GM19238 (cell line): ENCODE measurements around the gene ATP6AP1.
"Not testable (repeated sequence)": the region's sequence is repeated elsewhere in the genome, so short reads cannot be mapped to it uniquely, and the experiment has no call there.

Experiments
- DNase-seq: peaks from one replicate; pipeline ENCODE4 v3.0.0; 2011; ENCODE audit warnings: low spot score; ENCODE audit not compliant: insufficient read length

ATP6AP1 gene

DNA sequence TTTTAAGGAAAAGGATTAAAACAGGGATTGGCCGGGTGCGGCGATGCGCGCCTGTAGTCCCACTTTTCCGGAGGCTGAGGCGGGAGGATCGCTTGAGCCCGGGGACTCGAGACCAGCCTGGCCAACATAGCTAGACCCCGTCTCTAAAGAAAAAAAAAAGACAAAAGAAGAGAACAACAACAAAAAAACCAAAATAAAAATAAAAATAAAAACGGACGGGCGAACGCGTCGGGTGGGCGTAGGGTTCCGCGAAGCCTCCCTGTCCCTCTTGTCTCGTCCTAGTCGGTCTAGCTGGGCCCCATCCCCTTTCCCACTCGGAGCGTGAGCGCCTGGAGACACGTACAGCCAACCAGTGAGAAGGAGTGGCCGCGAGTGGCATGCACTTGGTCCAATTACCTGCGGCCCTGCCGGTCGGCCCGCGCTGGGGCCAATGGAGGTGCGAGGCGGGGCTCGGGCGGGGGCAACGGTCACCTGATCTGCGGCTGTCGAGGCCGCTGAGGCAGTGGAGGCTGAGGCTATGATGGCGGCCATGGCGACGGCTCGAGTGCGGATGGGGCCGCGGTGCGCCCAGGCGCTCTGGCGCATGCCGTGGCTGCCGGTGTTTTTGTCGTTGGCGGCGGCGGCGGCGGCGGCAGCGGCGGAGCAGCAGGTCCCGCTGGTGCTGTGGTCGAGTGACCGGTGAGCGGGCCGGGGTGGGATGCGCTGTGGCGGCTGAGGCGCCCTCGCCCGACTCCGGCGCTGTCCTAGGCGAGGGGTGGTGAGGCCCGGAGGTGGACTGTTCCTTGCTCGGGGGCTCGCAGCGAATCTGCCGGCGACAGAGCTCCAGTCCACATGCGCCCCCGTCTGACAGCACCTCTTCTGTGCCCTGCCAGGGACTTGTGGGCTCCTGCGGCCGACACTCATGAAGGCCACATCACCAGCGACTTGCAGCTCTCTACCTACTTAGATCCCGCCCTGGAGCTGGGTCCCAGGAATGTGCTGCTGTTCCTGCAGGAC is at the start of gene ATP6AP1:
Gene ATP6AP1, plus strand, starts transcription at position 502 of the 996 bp plus-strand sequence. Its CDS starts 16 bp downstream, at position 518.
- DNase-seq, result peak; percentile 91

GRCh38 chrX:154378799-154379568 is 49.5 kb upstream of the ATP6AP1 start, which contains the start of gene EMD:
TSS of gene EMD (plus strand) at chrX:154379295. CDS start at chrX:154379485, 190 bp downstream.
- peak; percentile 85 for DNase-seq

- DNase-seq, result no peak
Measured at GRCh38 chrX:154379569-154379951, 48.9 kb upstream of the ATP6AP1 start.

DNA sequence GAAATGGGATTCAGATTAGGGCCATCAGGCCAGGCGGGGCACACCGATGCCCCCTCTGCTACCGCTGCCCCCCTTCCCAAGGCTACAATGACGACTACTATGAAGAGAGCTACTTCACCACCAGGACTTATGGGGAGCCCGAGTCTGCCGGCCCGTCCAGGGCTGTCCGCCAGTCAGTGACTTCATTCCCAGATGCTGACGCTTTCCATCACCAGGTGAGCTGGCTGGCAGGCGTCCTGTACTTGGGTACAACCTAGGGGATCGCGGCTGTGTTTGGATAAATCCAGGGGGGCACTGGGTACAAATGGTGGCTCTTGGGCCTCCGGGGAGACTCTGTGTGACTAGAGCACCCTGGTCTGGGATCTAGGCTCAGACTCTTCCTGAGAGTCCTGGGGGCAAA is 48.3 kb upstream of the ATP6AP1 start:
- DNase-seq, result no peak

- DNase-seq, result no peak
Measured at GRCh38 chrX:154380787-154381186, 47.7 kb upstream of the ATP6AP1 start.

DNA sequence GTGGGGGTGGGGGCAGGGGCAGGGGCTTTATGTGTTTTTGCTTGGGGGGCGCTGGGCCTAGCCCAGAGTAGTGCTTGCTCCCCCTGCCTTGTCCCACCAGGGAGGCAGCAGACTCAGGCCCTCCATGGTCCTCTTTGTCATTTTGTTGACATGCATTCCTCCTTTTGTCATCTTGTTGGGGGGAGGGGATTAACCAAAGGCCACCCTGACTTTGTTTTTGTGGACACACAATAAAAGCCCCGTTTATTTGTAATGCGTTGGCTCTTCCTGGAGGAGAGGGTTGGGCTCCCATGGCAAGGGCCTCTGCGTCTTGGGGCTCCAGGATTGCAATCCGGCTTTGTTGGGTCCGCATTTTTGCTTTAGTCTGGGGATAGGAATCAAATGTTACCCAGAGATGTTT is 47.2 kb upstream of the ATP6AP1 start:
- DNase-seq, result no peak

DNA sequence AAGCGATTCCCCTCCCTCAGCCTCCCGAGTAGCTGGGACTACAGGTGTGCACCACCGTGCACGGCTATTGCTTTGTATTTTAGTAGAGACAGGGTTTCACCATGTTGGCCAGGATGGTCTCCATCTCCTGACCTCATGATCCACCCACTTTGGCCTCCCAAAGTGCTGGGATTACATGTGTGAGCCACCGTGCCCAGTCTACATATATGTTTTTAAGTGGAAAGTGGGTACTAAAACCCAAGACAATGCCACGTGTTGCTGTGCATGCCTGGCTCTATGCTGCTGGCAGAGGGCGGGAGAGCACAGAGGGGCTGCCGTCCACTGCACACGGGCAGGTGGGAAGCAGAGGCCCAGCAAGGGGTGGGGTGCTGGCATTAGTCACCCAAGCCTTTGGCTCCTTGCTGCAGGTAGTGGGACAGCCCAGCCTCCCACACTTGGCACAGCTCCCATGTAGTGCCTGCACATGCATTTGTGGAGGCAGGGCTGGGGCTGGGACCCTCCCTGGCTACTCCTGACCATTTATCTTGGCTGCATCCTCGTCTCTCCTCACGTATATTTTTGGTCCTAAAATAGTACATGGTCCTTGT is 45.9 kb upstream of the ATP6AP1 start:
- DNase-seq, result no peak

- DNase-seq, result no peak
Measured at GRCh38 chrX:154383359-154384283, 44.9 kb upstream of the ATP6AP1 start.

DNA sequence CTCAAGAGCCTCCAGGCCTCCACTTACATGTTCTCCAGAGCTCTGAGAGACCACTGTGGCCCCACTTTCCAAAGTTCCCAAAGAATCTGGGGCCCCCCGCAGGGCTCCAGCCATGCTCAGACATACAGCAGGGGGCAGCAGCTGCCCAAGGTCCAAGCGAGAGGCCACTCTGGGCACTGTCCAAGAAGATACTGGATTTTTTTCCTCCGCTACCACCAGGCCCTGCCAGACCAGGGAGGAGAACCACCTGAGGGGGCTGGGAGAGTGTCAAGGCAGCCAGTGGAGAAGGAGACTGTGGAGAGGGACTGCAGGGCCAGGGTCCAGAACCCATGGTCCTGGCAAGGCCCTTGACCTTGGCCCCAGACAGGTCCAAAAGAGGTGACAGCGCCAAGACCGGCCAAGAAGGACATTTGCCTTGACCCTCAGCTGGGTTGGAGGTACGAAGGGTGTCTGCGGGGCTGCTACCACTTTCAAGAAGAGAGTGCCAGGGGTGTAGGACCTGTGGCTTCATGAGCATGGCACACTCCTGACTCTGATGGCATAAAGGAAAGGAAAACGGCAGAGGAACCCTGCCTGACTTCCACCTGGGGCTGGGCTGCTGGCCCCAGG is 44.1 kb upstream of the ATP6AP1 start:
- no peak for DNase-seq

GRCh38 chrX:154388094-154388493 is 40.4 kb upstream of the ATP6AP1 start:
- not testable (repeated sequence) for DNase-seq

- not testable (repeated sequence) for DNase-seq
Measured at GRCh38 chrX:154388649-154389048, 39.8 kb upstream of the ATP6AP1 start.

- DNase-seq, result not testable (repeated sequence)
Measured at GRCh38 chrX:154389812-154390747, 38.4 kb upstream of the ATP6AP1 start.

DNA sequence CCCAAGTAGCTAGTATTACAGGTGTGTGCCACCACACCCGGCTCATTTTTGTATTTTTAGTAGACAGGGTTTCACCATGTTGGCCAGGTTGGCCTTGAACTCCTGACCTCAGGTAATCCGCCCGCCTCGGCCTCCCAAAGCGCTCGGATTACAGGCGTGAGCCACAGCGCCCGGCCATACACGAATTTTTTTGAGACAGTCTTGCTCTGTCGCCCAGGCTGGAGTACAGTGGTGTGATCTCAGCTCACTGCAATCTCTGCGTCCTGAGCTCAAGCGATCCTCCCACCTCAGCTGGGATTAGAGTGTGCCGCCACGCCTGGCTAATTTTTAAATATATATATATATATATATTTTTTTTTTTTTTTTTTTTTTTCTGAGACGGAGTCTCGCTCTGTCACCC is 32.1 kb upstream of the ATP6AP1 start:
- DNase-seq, result not testable (repeated sequence)

- DNase-seq, result peak; percentile 63
Measured at GRCh38 chrX:154396973-154397887, 31.2 kb upstream of the ATP6AP1 start.

- peak; percentile 87 for DNase-seq
Measured at GRCh38 chrX:154397888-154398667, 30.4 kb upstream of the ATP6AP1 start, which contains the start of gene RPL10. TSS of gene RPL10 (plus strand) at chrX:154398377. CDS start at chrX:154398520, 143 bp downstream.

- DNase-seq, result no peak
Measured at GRCh38 chrX:154398668-154399526, 29.6 kb upstream of the ATP6AP1 start.
